Measurements from ENCODE around the gene DCAF15.
A peak's percentile ranks its signal among the peaks of the same experiment; 100 is the strongest.
"Not testable (repeated sequence)": the region's sequence is repeated elsewhere in the genome, so short reads cannot be mapped to it uniquely, and the experiment has no call there.

The DCAF15 gene

DNA sequence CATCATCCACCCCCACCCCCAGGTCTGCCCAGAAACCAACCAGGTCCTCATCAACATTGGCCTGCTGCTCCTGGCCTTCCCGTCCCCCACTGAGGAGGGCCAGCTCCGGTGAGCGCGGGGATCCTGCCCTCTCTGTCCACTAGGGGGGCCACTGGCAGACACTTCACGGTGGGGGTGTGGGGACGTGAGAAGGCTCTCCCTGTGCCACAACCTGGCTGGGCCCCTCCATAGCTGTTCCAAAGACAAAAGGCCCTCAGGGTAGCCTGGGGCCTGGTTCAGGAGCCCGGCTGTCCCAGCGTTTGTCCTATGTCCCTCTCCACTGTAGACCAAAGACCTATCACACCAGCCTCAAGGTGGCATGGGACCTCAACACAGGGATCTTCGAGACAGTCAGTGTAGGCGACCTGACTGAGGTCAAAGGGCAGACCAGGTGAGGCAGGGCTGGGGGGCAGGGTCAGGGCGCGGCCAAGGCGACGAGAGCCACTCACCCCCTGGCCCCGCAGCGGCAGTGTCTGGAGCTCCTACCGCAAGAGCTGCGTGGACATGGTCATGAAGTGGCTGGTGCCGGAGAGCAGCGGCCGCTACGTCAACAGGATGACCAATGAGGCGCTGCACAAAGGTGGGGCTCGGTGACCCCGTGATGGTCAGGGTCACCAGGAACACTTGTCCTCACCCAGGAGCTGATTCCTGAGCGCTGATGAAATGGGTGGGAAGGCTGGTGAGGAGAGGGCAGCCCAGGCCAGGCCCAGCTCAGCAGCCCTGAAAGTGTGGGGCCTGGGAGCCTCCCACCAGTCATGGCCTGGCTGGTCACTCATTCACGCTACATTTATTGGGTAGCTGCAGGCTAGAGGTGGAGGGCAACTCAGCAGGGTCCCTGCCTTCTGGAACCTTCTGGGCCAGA, 7.9 kb downstream of the DCAF15 start:
- DNase-seq (ENCODE audit: low read depth) = no peak

DNA sequence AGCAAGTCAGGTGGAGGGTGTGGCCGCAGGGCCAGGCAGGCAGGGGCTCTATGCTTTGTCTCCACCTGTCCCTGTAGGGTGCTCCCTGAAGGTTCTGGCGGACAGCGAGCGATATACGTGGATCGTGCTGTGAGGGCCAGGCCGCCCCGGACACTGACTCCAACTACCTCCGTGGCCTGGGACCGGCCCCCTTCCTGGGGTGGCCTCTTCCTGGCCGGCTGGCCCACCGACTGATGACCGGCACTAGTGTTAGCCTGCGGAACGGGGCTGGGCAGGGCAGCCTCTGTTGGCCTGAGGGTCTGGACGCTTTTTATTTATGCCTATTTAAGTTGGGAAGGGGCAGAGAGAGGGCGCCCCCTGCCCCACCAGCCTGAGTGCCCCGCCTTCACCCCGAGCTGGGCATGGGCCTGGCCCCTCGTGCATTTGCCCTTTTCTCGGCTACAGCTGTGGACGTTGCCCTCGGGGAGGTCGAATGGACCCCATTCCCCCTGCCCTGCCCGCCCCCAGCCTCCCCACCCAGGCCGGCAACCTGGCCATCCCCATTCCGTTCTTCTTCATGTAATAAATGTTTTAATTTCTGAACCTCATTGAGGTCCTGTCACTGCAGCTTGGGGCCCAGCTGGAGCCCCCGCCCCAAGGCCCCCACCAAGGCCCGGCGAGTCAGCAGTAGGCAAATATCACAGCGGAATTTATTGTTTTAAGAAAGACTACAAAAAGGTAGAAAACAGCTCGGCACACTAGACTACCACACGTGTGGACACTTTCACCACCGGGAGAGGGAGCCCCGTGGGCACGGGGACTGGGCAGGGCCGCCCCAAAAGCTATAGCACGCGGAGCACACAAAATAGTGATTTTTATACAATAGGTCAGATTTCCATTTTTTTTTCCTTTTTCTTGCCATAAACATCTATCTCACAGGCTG, 8.8 kb downstream of the DCAF15 start:
- DNase-seq (ENCODE audit: low read depth) = no peak

DNA sequence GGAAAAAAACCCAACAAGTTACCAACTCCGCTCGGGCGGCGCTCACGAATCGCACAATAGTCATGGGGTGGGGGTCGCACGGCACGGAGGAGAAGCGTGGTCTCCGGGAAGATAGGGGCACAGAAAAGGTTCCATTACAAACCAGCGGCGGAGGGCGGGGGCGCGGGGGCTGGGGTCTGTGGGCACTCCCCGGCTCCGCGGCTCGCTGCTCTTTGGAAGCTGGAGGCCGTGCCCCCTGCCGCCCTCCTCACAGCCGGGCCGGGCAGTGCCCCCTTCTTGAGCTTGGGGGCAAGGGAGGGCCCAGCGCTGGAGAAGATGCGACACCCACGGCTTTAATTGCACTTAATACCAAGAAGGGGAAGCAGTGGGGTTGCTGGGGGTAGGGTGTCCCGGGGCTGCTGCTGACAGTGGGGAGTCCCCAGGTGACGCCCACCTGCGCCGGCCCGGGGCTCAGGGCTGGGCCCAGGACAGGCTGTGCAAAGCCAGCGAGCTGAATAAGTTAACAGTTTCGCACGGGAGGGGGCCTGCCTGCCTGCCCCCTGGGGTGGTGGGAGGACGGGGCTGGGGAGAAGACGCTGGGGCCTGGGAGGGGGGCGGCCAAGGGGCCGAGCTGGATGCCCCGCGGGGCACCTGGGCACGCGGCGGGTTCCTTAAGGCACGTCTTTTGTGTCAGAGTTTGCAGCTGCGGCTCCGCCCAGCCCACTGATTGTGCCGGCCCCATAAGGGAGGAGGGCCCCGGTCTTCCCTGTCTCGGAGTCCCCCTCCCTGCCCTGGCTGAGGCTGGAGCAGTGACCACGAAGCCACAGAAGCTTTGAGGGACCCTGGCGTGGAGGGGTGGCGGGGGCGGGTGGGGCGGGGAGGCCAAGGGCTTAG, 9.8 kb downstream of the DCAF15 start:
- DNase-seq (ENCODE audit: low read depth) = no peak

DNA sequence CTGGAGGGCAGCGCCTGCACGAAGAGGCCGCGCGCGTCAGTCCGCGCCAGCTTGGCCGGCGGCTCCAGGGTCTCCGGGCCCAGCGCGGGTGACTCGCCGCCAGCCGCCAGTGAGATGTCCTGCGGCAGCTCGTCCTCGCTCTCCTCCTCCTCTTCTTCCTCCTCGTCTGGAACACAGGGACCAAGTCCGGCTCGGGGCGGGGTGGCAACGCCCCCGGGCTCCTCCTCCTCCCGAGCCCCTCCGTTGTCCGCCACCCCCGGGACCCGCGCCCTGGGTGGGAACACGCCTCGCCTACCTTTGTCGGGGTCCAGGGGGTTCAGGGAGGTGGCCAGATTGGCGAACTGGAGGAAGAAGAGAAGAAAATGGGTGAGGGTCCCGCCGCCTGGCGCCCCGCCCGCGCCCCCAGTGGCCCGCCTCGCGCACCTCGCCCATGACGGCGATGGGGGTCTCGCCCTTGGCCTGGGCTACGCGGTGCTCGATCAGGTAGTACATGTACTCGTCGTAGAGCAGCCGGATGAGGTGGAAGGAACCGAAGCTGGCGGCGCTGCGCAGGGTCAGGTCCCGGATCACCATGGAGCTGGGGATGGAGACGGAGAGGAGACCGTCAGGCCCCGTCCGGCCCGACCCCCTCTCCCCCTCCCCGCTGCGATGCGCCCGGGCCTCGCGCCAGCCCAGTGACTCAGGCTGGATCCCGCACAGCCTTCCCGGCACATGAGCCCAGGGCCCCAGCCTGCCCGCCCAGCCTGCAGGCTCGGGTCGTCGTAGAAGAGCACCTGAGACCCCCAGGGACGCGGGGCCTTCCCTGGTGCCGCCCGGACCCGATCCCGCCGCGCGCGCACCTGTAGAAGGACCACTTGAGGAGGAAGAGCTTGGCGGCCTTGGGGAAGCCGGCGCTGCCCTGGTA, 10.6 kb downstream of the DCAF15 start:
- peak; percentile 39 for DNase-seq (ENCODE audit: low read depth)

DNA sequence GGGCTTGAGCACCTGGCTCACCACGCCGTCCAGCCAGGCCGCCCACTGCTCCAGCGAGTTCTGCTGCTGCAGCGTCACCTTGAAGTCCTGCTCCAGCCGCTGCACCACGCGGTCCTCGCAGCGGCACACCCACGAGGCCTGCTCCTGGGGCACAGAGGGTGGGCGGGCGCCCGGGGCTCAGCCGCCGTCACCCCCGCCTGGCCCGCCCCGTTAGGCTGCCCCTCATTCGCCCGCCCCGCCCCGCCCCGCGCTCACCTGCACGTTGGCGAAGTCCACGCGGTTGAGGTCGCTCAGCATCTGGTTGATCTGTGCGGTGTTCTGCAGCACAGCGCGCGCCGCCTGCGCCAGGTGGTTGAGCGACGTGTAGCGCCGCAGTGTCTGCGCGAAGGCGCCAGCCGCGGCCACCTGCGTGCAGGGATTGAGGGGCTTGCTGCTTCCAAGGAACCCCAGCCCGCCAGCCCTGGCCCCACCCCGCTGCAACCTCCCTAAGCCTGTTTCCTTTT, 11.3 kb downstream of the DCAF15 start:
- no peak for DNase-seq (ENCODE audit: low read depth)

DNA sequence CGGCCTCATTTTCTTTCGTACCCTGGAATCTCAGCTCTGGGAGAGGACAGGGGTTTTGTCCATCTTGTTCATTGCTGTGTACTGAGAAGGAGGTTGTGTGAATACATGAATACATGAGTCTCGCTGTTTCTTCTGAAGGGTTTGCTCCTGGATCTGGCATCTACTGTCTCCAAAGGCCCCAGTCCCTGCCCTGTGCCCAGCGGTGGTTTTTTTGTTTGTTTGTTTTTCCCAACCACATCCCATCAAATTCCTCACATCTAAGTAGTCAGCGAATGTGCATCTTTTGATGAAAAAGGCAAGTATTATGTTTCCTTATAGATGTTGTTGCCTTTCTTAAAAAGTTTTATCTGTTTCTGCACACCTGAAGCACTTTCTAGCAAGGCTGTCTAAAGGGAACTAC, 12.5 kb downstream of the DCAF15 start:
- no peak for DNase-seq (ENCODE audit: low read depth)

DNA sequence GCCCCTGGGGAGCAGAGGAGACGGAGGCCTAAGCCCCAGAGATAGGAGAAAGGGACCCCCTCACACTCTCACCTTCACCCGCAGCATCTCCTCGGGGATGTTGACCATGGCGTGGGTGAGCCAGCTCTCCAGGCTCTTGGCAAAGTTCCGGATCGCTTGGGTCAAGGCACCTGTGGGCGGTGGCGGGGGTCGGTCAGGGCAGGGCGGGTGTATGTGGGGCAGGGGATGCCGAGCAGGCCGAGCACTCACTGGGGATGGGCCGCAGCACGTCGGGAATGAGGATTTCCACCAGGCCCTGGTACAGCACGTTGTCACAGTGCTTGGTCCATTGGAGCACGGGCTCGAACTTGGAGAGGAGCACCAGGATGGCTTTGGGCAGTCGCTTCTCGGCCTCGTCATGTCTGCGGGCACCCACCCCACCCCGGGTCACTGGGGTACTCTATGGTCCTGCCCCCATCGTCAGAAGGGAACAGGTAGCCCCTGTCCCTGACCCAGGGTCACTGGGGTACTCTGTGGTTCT, 13.1 kb downstream of the DCAF15 start:
- no peak for DNase-seq (ENCODE audit: low read depth)

DNA sequence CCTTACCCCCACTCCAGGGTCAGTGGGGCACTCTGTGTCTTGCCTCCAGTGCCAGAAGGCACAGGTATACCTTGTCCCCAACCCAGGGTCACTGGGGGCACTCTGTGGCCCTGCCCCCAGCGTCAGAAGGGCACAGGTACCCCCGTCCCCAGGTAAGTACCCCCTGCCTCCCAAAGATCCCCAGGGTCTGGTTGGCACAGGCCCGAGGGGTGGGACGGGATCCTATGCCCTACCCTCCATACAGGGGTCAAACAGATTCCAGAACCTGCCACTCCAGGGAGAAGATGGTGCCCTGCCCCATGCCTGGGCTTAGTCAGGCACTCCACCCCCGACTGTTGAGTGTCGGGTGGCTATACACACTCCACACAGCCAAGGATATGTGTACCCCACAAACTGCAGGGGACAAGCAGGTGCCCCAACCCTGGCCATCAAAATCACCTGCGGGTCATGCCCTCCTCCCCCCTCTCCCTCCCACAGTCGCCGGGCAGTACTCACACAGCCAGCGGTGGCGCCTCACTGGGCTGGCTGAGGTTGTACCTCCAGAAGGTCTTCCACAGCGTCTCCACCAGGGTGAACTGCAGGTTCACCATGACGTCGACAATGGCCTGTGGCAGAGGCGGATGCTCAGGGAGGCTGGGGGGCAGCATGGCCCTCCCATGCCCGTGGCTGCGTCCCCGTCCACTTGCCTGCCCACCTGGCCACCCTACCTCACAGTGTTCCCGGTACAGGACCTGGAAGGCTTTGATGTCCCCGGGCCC, 13.8 kb downstream of the DCAF15 start:
- DNase-seq (ENCODE audit: low read depth) = no peak

DNA sequence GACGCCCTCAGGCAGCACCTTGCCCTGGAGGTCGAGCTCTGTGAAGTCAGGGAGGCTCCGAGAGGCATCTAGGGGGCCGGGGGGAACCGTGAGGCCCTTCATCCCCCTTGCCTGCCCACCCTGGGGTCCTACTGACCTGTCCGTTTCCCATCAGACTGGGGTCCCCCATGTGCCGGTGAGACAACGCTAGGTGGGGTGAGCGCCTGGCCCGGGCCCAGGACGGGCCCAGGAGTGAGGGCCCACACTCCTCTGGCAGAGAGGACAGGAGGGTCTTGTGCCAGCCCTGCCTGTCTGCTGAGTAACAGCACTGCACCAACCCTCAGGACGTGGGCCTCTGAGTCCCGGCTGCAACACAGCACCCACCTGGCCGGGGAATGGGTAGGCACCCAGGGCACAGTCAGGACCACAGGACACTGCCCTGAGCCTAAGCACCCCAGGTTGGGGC, 14.4 kb downstream of the DCAF15 start:
- DNase-seq (ENCODE audit: low read depth) = no peak

DNA sequence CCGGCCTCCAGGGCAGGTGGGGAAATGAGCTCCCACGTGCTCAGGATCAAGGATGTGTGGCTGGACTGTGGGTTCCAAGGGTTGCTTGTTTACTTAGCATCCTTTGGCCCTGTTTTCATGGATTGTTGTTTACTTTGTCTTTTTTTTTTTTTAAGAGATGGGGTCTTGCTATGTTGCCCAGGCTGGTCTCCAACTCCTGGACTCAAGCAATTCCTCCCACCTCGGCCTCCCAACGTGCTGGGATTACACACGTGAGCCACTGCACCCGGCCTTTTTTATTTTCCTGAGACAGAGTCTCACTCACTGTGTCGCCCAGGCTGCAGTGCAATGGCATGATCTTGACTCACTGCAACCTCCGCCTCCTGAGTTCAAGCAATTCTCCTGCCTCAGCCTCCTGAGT, 14.9 kb downstream of the DCAF15 start:
- not testable (repeated sequence) for DNase-seq (ENCODE audit: low read depth)

DNA sequence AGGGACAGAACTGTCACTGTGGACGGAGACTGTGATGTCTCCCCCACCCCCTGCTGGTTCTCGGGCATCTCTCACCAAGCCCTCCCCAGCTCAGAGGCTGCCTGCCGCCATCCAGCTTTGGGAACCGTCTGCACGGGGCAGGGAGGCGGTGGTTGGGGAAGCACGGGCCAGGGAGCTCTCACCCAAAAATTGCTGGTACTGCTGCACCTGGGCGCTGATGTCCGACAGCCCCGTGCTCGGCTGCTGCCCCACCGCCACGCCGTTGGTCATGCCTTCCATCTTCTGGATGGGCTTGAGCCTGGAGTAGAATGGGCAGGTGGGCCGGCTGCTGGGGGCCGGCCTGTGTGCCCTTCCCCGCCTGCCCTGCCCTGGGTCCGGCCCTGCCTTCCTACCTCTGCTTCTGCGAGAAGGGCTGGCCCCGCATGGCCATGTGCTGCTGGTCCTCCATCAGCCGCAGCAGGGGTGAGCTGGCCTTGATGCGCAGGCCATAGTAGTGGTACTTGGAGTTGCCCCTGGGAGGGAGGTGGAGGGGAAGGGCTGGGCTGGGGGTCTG, 16.1 kb downstream of the DCAF15 start:
- DNase-seq (ENCODE audit: low read depth) = no peak

DNA sequence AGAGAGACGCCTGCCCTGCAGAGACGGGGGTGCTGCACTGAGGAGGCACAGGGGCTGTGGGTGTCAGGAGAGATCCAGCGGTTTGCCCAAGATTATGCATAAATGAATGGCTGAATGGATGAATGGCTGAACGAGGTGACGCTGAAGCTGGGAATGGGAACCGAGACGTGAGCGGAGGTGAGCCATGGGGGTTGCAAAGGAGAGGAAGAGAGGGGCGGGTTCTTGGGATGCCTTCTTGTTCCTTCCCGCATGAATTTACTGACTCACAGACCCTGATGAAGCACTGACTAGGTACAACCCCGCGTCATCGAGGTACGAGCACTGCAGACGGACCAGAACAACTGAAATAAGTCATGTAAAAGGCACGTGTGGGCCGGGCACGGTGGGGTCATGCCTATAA, 16.7 kb downstream of the DCAF15 start:
- no peak for DNase-seq (ENCODE audit: low read depth)

DNA sequence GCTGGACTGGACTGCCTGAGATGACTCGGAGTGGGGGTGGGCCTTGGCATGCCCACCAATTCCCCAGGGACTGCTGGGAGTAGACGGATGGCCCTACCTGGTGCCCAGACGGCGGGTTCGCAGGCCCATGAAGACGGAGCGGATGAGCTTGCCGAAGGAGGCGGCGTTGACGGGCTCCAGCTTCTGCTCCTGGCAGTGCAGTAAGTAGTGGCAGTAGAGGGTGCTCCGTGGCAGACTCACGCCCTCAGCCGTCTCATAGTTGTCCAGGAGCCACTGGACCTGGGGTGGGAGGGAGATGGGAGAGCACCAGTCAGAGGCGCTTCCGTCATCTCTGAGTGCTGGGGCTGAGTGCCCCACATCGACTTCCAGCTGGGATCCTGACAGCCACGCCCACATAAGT, 17.6 kb downstream of the DCAF15 start:
- DNase-seq (ENCODE audit: low read depth) = no peak

DNA sequence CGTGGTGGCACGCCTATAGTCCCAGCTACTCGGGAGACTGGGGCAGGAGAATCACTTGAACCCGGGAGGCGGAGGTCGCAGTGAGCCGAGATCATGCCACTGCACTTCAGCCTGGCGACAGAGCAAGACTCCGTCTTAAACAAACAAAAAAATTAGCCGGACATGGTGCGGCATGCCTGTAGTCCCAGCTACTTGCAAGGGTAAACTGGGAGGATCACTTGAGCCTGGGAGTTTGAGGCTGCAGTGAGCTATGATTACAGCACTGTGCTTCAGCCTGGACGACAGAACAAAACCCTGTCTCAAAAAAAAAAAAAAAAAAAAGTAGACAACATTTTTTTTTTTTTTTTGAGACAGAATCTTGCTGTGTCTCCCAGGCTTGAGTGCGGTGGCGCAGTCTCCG, 19.6 kb downstream of the DCAF15 start:
- not testable (repeated sequence) for DNase-seq (ENCODE audit: low read depth)

DNA sequence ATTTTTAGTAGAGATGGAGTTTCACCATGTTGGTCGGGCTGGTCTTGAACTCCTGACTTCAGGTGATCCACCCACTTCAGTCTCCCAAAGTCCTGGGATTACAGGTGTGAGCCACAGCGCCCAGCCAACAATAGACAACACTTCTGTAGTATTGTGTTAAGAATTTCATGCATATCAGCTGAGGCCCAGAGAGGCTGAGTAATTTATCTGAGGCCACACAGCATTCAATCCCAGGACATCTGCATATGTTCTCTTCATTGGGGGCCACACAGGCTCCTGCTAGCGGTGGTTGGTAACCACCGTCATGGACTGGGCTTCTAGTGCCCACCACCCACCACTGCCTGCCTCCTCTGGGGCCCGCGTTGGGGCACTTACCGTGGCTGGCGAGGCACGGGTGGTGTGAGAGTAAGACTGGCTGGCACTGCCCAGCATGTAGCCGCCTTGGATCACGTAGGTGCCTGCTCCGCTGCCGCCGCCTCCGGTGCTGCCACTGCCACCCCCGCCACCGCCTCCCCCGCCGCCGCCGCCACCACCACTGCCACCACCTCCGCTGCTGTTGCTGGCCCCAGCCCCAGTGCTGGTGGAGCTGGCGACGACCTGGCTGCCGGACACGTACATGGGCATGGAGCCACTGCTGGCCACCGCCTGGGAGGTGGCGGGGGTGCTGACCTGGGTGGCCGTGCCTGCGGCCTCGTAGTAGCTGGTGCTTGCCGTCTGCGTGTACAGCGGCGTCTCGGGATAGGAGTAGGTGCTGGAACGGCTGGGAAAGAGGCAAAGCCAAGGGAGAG, 20.3 kb downstream of the DCAF15 start:
- no peak for DNase-seq (ENCODE audit: low read depth)

DNA sequence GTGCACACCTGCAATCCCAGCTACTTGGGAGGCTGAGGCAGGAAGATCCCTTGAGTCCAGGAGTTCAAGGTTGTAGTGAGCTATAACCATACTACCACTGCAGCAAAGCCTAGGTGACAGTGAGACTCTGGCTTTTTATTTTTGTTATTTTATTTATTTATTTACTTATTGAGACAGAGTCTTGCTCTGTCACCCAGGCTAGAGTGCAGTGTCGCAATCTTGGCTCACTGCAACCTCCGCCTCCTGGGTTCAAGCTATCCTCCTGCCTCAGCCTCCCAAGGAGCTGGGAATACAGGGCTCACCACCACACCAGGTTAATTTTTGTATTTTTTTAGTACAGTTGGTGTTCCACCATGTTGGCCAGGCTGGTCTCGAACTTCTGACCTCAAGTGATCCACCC, 21.2 kb downstream of the DCAF15 start:
- not testable (repeated sequence) for DNase-seq (ENCODE audit: low read depth)

DNA sequence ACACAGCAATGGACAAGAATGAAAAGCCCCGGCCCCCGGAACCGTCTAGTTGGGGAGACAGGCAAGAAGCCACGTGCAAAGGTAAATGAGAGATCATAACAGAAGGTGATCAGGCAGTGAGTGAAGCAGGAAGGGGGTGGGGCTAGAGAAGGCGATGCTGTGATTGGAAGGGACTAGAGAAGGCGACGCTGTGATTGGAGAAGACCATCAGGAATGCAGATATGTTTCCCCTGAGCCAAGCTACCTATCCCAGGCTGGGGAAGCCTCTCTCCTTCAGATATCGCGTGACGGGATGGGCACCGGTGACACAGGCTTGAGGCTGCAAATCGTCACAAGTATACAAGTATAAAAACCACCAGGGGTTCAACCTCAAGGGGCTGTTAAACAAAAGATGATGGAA, 21.8 kb downstream of the DCAF15 start:
- DNase-seq (ENCODE audit: low read depth) = peak; percentile 60

DNA sequence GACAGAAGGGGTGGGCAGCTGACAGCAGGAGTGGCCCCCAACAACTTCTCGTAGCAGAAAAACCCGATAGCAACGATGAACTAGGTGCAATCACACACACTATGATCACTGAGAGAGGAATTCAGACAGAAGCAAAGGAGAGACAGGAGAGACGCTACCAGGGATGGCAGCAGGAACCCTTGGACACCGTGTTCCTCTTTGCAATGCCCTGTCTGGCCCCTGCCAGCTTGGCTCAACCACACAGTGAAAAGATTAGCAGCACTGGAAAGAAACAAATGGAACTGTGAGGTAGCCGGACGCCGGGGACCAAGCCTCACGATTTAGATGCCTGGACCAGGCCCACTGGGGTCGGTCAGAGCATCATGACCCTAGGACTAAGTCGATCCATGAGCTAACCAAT, 23.6 kb downstream of the DCAF15 start:
- no peak for DNase-seq (ENCODE audit: low read depth)

DNA sequence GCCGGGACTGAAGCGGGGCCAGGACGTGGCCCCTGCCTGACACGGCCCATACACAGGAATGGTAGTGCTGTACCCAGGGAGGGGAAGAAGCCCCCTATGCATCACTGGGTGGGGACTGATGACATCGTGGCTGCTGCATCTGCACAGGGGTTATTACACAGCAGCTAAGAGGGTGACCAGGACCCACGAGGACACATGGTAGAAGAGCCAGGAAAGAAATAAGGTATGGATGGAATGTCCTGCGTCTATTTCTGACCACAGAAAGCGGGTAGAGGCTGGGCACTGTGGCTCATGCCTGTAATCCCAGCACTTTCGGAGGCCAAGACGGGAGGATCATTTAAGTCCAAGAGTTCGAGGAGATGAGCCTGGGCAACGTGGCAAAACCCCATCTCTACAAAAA, 24.1 kb downstream of the DCAF15 start:
- DNase-seq (ENCODE audit: low read depth) = no peak
